Mesenchymal stem cell (in vitro differentiated cells and primary cell): ENCODE results near the gene OR9Q2.

Experiments
- DNase-seq: peaks from one replicate; pipeline ENCODE4 v3.0.0-alpha.2; 2013
- H2AFZ ChIP-seq: one replicate; pipeline ENCODE4 v1.6.1; 2013; ENCODE audit warnings: low read depth, mild to moderate bottlenecking, control low read depth, inconsistent platforms, low read length, moderate library complexity
- H2AK5ac ChIP-seq: 2 replicates; pipeline ENCODE4 v1.6.1; 2013; ENCODE audit warnings: low read length, moderate library complexity, mild to moderate bottlenecking, inconsistent platforms; ENCODE audit not compliant: severe bottlenecking
- H2BK120ac ChIP-seq: one replicate; pipeline ENCODE4 v1.6.1; 2013; ENCODE audit warnings: low read depth, mild to moderate bottlenecking, inconsistent platforms, low read length, moderate library complexity
- H2BK12ac ChIP-seq, 2 experiments: one replicate each; pipeline ENCODE4 v1.6.1; 2013; ENCODE audit warnings: inconsistent platforms in 2 of 2, low read length in 2 of 2, mild to moderate bottlenecking in 2 of 2, moderate library complexity in 2 of 2, control low read depth in 1 of 2
- H2BK15ac ChIP-seq: one replicate; pipeline ENCODE4 v1.6.1; 2013; ENCODE audit warnings: mild to moderate bottlenecking, low read depth, inconsistent platforms; ENCODE audit not compliant: poor library complexity, severe bottlenecking
- H2BK5ac ChIP-seq: 2 replicates; pipeline ENCODE4 v1.6.1; 2013; ENCODE audit warnings: low read depth, mild to moderate bottlenecking, low read length, control low read depth, inconsistent platforms; ENCODE audit not compliant: poor library complexity, severe bottlenecking
- H3K14ac ChIP-seq, 2 experiments: one replicate each; pipeline ENCODE4 v1.6.1; 2013; ENCODE audit warnings: inconsistent platforms in 2 of 2, low read length in 2 of 2, control low read depth in 1 of 2, mild to moderate bottlenecking in 1 of 2, moderate library complexity in 1 of 2
- H3K18ac ChIP-seq, 2 experiments: one replicate each; pipeline ENCODE4 v1.6.1; 2013; ENCODE audit warnings: inconsistent platforms in 2 of 2, low read length in 2 of 2, control low read depth in 1 of 2, low read depth in 1 of 2, mild to moderate bottlenecking in 1 of 2
- H3K23ac ChIP-seq, 2 experiments: one replicate each; pipeline ENCODE4 v1.6.1; 2013; ENCODE audit warnings: inconsistent platforms in 2 of 2, low read length in 2 of 2, mild to moderate bottlenecking in 2 of 2, moderate library complexity in 2 of 2, control low read depth in 1 of 2
- H3K27ac ChIP-seq: 2 replicates; pipeline ENCODE4 v1.5.1; 2013; ENCODE audit warnings: mild to moderate bottlenecking, moderate library complexity, low read length, control low read depth, inconsistent platforms; ENCODE audit not compliant: poor library complexity, severe bottlenecking
- H3K27me3 ChIP-seq, 2 experiments: 2 replicates each; pipeline versions ENCODE4 v1.6.1 to v1.7.0; 2013; ENCODE audit warnings: low read length in 2 of 2, mild to moderate bottlenecking in 2 of 2, moderate library complexity in 2 of 2, control low read depth in 1 of 2, inconsistent platforms in 1 of 2; ENCODE audit not compliant: control insufficient read depth in 1 of 2, insufficient read depth in 1 of 2
- H3K36me3 ChIP-seq, 2 experiments: 2 replicates each; pipeline versions ENCODE4 v1.6.1 to v1.7.0; 2013; ENCODE audit warnings: low read length in 2 of 2, control low read depth in 1 of 2, inconsistent platforms in 1 of 2, low read depth in 1 of 2, mild to moderate bottlenecking in 1 of 2; ENCODE audit not compliant: insufficient read depth in 2 of 2, control insufficient read depth in 1 of 2
- H3K4ac ChIP-seq, 2 experiments: one replicate each; pipeline ENCODE4 v1.6.1; 2013; ENCODE audit warnings: inconsistent platforms in 2 of 2, low read length in 2 of 2, mild to moderate bottlenecking in 2 of 2, moderate library complexity in 2 of 2, control low read depth in 1 of 2, low read depth in 1 of 2
- H3K4me1 ChIP-seq: 2 replicates; pipeline ENCODE4 v1.6.1; 2013; ENCODE audit warnings: low read depth, low read length, control low read depth; ENCODE audit not compliant: control insufficient read depth, insufficient read depth
- H3K4me2 ChIP-seq: 2 replicates; pipeline ENCODE4 v1.6.1; 2013; ENCODE audit warnings: low read length, mild to moderate bottlenecking, inconsistent platforms; ENCODE audit not compliant: poor library complexity, severe bottlenecking
- H3K4me3 ChIP-seq, 2 experiments: 2 replicates each; pipeline versions ENCODE4 v1.5.1 to v1.7.0; 2013; ENCODE audit warnings: low read length in 2 of 2, mild to moderate bottlenecking in 2 of 2, control low read depth in 1 of 2, low read depth in 1 of 2; ENCODE audit not compliant: insufficient read depth in 1 of 2
- H3K79me1 ChIP-seq: replicated peaks from 2 replicates; pipeline ENCODE4 v1.6.1; 2013; ENCODE audit warnings: mild to moderate bottlenecking, control low read depth, low read length, inconsistent platforms; ENCODE audit not compliant: poor library complexity, severe bottlenecking
- H3K9ac ChIP-seq: 2 replicates; pipeline ENCODE4 v1.7.0; 2013; ENCODE audit warnings: mild to moderate bottlenecking, low read length, moderate library complexity
- H3K9me3 ChIP-seq: 2 replicates; pipeline ENCODE4 v1.7.0; 2013; ENCODE audit warnings: mild to moderate bottlenecking, low read length; ENCODE audit not compliant: control insufficient read depth
- H4K8ac ChIP-seq: one replicate; pipeline ENCODE4 v1.6.1; 2013; ENCODE audit warnings: inconsistent platforms, mild to moderate bottlenecking, low read length, moderate library complexity
- H4K91ac ChIP-seq: one replicate; pipeline ENCODE4 v1.6.1; 2013; ENCODE audit warnings: mild to moderate bottlenecking, low read length, inconsistent platforms
- WGBS: methylation state at CpG from one replicate; pipeline ENCODE4 v1.1.7; 2013; ENCODE audit warnings: mixed read lengths; 5-methylcytosine and 5-hydroxymethylcytosine counted together

The OR9Q2 gene

DNA sequence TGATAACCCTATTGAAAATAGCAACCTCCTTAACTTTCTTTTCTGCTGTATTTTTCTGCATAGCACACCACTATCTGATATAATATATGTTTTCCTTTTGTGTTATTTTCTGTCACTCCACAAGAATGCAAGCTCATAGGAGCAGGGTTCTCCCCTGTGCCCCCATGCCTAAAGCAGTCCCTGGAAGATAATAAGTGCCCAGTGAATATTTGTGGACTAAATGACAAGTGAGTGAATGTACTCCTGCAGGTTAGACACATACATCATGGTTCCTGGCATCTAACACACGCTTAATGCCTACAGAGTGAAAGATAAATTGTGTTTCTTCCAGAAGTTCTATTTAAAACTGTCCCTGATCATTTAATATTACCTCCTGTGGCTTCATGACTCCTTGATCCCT is 23.9 kb upstream of the OR9Q2 start:
- Histone ChIP-seq H2BK12ac (no peak overlapping the region), H3K4me3 (no peak overlapping the region), H2BK5ac (no peak overlapping the region), H3K23ac (no peak overlapping the region), H3K36me3 (no peaks in the 10 kb centered on the region), H3K4me2 (no peak overlapping the region), H3K4me1 (no peaks in the 10 kb centered on the region), H4K8ac (no peak overlapping the region), H3K9me3 (no peaks in the 10 kb centered on the region), H3K4ac (no peak overlapping the region), H3K9ac (no peak overlapping the region), H3K27ac (no peak overlapping the region), H2BK120ac (no peak overlapping the region), H3K14ac (no peak overlapping the region), H2AFZ (no peak overlapping the region), H2AK5ac (no peak overlapping the region), H4K91ac (no peak overlapping the region), H3K27me3 (no peaks in the 10 kb centered on the region), H3K79me1 (no peaks in the 10 kb centered on the region), H2BK15ac (no peak overlapping the region), H3K18ac (no peak overlapping the region)
- WGBS = 25% methylated on average over 1 of the region's 1 CpG
- no peak for DNase-seq

DNA sequence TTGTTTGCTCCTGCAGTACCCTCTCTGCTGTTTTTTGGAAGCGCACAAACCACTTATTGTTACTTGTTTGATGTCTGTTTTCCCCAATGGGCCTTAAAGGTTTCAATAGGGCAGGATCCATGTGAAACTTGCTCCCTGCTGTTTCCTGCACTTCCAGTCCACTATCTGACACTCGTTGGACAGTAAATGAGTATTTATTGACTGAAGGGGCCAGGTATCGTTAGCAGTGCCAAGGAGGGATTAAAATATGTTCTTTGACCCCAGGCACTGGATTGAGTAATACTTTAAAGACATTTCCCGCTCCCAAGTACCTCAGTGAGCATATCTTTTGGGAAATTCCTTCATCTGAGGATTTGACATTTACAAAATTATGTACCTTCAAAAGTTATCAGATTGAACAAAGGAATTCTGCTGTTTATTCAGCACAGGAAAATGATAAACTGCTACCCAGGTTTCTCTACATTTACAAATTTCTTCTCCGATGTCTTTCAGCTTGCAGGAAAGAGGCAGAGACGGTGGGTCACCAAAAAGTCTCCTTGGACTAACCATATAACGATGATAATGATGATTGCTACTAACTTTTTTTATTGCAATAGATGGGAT is 23.3 kb upstream of the OR9Q2 start:
- Histone ChIP-seq H3K36me3 (no peaks in the 10 kb centered on the region), H3K14ac (no peak overlapping the region), H2BK15ac (no peak overlapping the region), H4K8ac (no peak overlapping the region), H3K4me3 (no peak overlapping the region), H3K4ac (no peak overlapping the region), H2BK120ac (no peak overlapping the region), H4K91ac (no peak overlapping the region), H3K4me1 (no peaks in the 10 kb centered on the region), H3K4me2 (no peak overlapping the region), H2AK5ac (no peak overlapping the region), H3K18ac (no peak overlapping the region), H3K9ac (no peak overlapping the region), H2BK12ac (no peak overlapping the region), H3K9me3 (no peaks in the 10 kb centered on the region), H2BK5ac (no peak overlapping the region), H3K27ac (no peak overlapping the region), H3K23ac (no peak overlapping the region), H2AFZ (no peak overlapping the region), H3K79me1 (no peaks in the 10 kb centered on the region), H3K27me3 (no peaks in the 10 kb centered on the region)
- WGBS = 55% methylated on average over 5 of the region's 7 CpGs
- no peak for DNase-seq

DNA sequence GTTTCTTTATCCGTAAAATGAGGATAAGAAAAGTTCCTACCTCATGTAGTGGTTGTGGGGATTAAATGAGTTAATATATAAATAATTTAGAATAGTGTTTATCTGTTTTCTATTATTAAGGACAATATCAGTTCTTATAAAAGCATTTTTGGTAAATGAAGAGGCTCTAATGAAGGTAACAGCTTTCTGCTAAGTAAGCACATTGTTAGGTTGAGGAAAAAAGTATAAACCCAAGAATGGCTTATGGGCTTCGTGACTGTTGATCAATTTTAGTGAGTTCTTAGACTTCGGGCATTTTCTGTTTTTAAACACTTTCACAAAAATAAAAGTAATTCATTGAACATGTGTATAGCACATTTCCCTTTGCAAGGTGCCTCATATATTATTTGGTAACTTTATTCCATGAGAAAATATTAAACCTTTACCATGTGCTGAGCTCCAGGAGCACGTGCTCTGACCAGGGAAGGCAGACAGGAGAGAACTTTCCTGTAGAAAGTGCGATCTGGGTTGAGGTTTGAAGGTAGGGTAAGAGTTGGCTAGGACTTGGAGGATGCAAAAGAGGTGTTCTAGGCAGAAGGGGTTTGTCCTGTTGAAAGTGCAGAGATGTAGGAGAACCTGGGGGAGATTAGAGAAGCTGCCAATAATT is 11.3 kb upstream of the OR9Q2 start:
- Histone ChIP-seq H2BK120ac (no peak overlapping the region), H3K36me3 (no peaks in the 10 kb centered on the region), H3K4me3 (no peak overlapping the region), H3K4ac (no peak overlapping the region), H3K27ac (no peak overlapping the region), H3K9ac (no peak overlapping the region), H3K4me2 (no peak overlapping the region), H2BK12ac (no peak overlapping the region), H3K14ac (no peak overlapping the region), H2BK15ac (no peak overlapping the region), H3K27me3 (no peaks in the 10 kb centered on the region), H3K4me1 (no peaks in the 10 kb centered on the region), H4K91ac (no peak overlapping the region), H4K8ac (no peak overlapping the region), H3K18ac (no peak overlapping the region), H2AK5ac (no peak overlapping the region), H2BK5ac (no peak overlapping the region), H3K79me1 (no peaks in the 10 kb centered on the region), H2AFZ (no peak overlapping the region), H3K9me3 (peaks cover 3% of the 10 kb centered on the region), H3K23ac (no peak overlapping the region)
- DNase-seq = no peak
- 39% methylated on average over 2 of the region's 5 CpGs for WGBS

DNA sequence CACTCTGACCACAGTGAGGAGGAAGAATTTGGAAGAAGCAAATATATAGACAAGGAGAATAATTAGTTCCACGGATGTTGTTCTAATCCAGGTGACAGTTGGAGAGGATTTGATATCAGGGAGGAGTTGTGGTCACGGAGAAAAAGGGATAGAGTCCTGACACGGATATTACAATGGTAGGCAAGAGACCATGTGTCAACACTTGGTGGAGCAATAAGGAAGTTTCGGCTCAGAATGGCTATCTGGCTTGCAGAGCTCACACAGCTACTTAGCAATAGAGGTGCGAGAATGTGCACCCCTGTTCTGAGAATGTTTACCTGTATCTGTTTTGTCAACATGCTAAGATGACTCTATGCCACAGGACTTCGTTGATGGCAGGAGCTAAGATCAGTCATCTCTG is 10.4 kb upstream of the OR9Q2 start:
- no peak overlapping the region for H3K4ac ChIP-seq
- H2BK120ac ChIP-seq = no peak overlapping the region
- no peak overlapping the region for H3K27ac ChIP-seq
- no peak overlapping the region for H2AK5ac ChIP-seq
- H3K4me1 ChIP-seq = no peaks in the 10 kb centered on the region
- no peaks in the 10 kb centered on the region for H3K36me3 ChIP-seq
- no peak overlapping the region for H3K23ac ChIP-seq
- 70% methylated on average over 5 of the region's 6 CpGs for WGBS
- H2AFZ ChIP-seq = no peak overlapping the region
- no peaks in the 10 kb centered on the region for H3K79me1 ChIP-seq
- H3K9me3 ChIP-seq = peaks cover 3% of the 10 kb centered on the region
- no peak overlapping the region for H4K8ac ChIP-seq
- no peak overlapping the region for H3K9ac ChIP-seq
- H3K4me3 ChIP-seq = no peak overlapping the region
- H3K18ac ChIP-seq = no peak overlapping the region
- no peak overlapping the region for H3K14ac ChIP-seq
- DNase-seq = no peak
- no peak overlapping the region for H2BK15ac ChIP-seq
- H4K91ac ChIP-seq = no peak overlapping the region
- no peaks in the 10 kb centered on the region for H3K27me3 ChIP-seq
- H2BK12ac ChIP-seq = no peak overlapping the region
- H3K4me2 ChIP-seq = no peak overlapping the region
- no peak overlapping the region for H2BK5ac ChIP-seq
